Measurements from ENCODE around the gene TAS1R3. TPM values are rescaled to one million over a fixed set of nuclear protein-coding genes. Genes with fewer than 3 reads are reported as not detected.

The TAS1R3 gene
- total RNA-seq (2021) = 0.28 and 0.35 TPM in 2 replicates
- long read RNA-seq = 0 reads

DNA sequence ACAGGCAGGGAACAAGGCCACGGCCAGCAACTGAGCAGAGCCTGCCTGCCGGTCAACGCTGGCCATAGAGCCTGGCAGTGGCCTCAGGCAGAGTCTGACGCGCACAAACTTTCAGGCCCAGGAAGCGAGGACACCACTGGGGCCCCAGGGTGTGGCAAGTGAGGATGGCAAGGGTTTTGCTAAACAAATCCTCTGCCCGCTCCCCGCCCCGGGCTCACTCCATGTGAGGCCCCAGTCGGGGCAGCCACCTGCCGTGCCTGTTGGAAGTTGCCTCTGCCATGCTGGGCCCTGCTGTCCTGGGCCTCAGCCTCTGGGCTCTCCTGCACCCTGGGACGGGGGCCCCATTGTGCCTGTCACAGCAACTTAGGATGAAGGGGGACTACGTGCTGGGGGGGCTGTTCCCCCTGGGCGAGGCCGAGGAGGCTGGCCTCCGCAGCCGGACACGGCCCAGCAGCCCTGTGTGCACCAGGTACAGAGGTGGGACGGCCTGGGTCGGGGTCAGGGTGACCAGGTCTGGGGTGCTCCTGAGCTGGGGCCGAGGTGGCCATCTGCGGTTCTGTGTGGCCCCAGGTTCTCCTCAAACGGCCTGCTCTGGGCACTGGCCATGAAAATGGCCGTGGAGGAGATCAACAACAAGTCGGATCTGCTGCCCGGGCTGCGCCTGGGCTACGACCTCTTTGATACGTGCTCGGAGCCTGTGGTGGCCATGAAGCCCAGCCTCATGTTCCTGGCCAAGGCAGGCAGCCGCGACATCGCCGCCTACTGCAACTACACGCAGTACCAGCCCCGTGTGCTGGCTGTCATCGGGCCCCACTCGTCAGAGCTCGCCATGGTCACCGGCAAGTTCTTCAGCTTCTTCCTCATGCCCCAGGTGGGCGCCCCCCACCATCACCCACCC is at the start of gene TAS1R3:
TSS of gene TAS1R3 (plus strand) at position 213 of the 898 bp plus-strand sequence. CDS start at position 279, 66 bp downstream.
- H2BK120ac ChIP-seq (ENCODE audit: low read depth, low read length, poor library complexity, severe bottlenecking) = no peak within 1 kb of the TSS
- no peaks in the 10 kb centered on the region for H3K9me3 ChIP-seq (ENCODE audit: control insufficient read depth, low read depth, low read length)
- H2BK20ac ChIP-seq (ENCODE audit: low read depth, low read length, poor library complexity, severe bottlenecking) = no peak within 1 kb of the TSS
- H2BK5ac ChIP-seq (ENCODE audit: insufficient read length, low read length) = no peak within 1 kb of the TSS
- H4K20me1 ChIP-seq (ENCODE audit: control insufficient read depth, insufficient read depth, insufficient read length) = no peaks in the 10 kb centered on the region
- no peak within 1 kb of the TSS for H3K4me3 Mint-ChIP-seq
- no peak within 1 kb of the TSS for H3T11ph ChIP-seq (ENCODE audit: low read length)
- peaks cover 0 to 2% (median 2%) of the 10 kb centered on the region in 3 experiments; a peak in 4 of 7 replicates for H3K36me3 Mint-ChIP-seq (ENCODE audit: insufficient read depth in 1 of 3, low read depth in 3 of 3)
- no peak for TF ChIP-seq CTCF (conservative IDR thresholded peaks at IDR 0.05)
- H2BK12ac ChIP-seq (ENCODE audit: insufficient read length, low read depth, low read length) = no peak within 1 kb of the TSS
- no peak within 1 kb of the TSS for H3K23ac ChIP-seq (ENCODE audit: insufficient read length, low read depth, low read length)
- H3K9ac ChIP-seq (ENCODE audit: extremely low read depth, insufficient read length, low read length) = no peak within 1 kb of the TSS
- H2AFZ ChIP-seq (ENCODE audit: low read length) = no peak within 1 kb of the TSS
- no peak within 1 kb of the TSS for H3K27ac ChIP-seq (ENCODE audit: insufficient read length, low read depth, low read length)
- H3K4me2 ChIP-seq (ENCODE audit: insufficient read depth, insufficient read length, low read length) = no peak within 1 kb of the TSS
- no peak for DNase-seq
- H3K4ac ChIP-seq (ENCODE audit: low read depth, low read length) = no peak within 1 kb of the TSS
- H3K27ac Mint-ChIP-seq = no peak within 1 kb of the TSS
- H3K14ac ChIP-seq (ENCODE audit: insufficient read depth, low read length) = no peak within 1 kb of the TSS; the same call in 1 of the 2 replicates
- H3K27me3 Mint-ChIP-seq (ENCODE audit: low read depth) = peaks cover 1% of the 10 kb centered on the region; the same call in 1 of the 2 replicates
- no peaks in the 10 kb centered on the region for H3K4me1 ChIP-seq (ENCODE audit: insufficient read depth, low read length)
- H3K27me3 ChIP-seq (ENCODE audit: insufficient read depth, low read length) = no peaks in the 10 kb centered on the region
- no peaks in the 10 kb centered on the region for H3K23me2 ChIP-seq (ENCODE audit: insufficient read length, low read depth, low read length, poor library complexity, severe bottlenecking)
- H2AK5ac ChIP-seq (ENCODE audit: insufficient read length, low read length) = no peak within 1 kb of the TSS
- no peak within 1 kb of the TSS for H4K8ac ChIP-seq (replicated peaks; ENCODE audit: insufficient read length, low read depth, low read length)
- no peaks in the 10 kb centered on the region for H3K4me1 Mint-ChIP-seq
- H4K5ac ChIP-seq (ENCODE audit: insufficient read length, low read depth, low read length) = no peak within 1 kb of the TSS
- no peaks in the 10 kb centered on the region for H3K79me1 ChIP-seq (ENCODE audit: insufficient read depth, low read depth, low read length, poor library complexity, severe bottlenecking)
- H3K79me2 ChIP-seq (ENCODE audit: insufficient read depth, low read length) = no peaks in the 10 kb centered on the region
- H3K56ac ChIP-seq (ENCODE audit: insufficient read length, low read depth, low read length) = no peak within 1 kb of the TSS
- no peak within 1 kb of the TSS for H3K18ac ChIP-seq (ENCODE audit: insufficient read length, low read depth, low read length)
- no peak within 1 kb of the TSS for H4K91ac ChIP-seq (ENCODE audit: insufficient read length, low read depth, low read length)
- H2BK15ac ChIP-seq (ENCODE audit: low read depth, low read length) = no peak within 1 kb of the TSS
- no peaks in the 10 kb centered on the region for H3K9me3 Mint-ChIP-seq
- no CpG with 5 or more reads among the region's 41 CpGs for WGBS (ENCODE audit: extremely low coverage, insufficient read length, low lambda C conversion rate)
